Activated CD8-positive, alpha-beta memory T cell treated with anti-CD3 and anti-CD28 coated beads for 48 hours (primary cell): ENCODE results near the gene MEIS2.

Experiments used
- DNase-seq, 3 experiments: peaks; one replicate each; pipeline ENCODE4 v3.0.0-alpha.2; 2020; ENCODE audit warnings: low read depth in 2 of 3, low spot score in 2 of 3

Gene MEIS2

DNA sequence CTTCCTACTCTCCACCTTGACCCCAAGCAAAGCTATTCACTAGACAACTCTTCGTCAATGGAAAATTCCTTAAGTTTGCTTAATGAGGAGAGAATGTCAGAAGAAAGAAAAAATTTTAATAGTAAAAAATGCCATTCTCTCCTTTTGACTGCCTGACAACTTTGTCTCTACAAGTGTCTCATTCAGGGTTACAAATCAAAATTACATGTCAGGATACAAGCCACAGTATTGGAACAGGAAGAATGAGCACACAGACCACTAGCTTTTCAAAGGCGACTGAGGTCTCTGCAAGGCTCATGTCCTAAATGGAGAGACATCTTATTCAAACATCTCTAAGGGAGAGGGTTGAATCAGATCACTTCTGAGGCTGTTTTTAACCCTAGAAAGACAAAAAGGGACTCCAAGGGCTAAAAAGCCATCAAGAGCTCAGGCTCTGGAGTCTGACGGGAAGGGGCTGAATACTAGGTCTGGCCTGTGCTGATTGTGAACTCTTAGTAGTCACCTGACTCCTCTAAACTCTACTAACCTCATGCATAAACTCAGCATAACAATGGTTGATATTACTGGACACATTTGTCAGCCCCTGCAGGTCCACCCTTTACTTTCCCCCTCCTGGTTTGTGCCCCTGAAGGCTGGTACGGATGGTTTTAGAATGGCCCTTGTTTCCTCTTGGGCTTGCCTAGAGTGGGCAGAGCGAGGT is 12.8 kb upstream of the MEIS2 start:
- no peak for DNase-seq

DNA sequence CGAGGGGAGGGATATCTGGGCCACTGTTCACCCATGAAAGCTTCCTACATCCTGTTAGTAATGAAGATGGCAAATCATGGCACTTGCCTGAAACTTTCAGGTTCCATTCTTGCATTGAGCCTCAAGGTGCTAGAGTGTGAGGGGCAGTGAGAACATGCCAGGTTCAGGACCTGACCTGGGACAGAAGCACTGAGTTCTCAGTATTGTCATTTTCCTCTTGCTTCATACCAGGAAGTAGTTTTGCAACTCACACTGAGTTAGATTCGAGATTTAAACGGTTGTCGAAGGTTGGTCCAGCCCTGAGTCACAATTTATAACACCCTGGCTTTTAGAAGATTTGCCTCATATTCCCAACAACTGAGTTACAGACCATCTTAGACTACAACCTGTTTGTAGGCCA is 11.8 kb upstream of the MEIS2 start:
- DNase-seq: no peak

DNA sequence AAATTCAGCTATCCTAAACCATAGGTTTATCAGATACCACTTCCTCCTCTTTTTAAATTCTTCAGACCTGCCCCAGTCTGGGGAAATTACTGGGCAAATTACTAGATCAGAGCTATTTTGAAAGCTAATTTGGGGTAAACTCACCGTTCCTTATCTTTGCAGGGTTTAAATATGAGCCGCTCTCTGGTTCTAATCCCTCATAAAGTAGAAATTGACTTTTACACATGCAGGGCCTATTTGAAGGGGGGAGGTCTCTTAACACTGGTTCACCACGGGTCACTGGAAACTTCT is 11.0 kb upstream of the MEIS2 start:
- no peak for DNase-seq

DNA sequence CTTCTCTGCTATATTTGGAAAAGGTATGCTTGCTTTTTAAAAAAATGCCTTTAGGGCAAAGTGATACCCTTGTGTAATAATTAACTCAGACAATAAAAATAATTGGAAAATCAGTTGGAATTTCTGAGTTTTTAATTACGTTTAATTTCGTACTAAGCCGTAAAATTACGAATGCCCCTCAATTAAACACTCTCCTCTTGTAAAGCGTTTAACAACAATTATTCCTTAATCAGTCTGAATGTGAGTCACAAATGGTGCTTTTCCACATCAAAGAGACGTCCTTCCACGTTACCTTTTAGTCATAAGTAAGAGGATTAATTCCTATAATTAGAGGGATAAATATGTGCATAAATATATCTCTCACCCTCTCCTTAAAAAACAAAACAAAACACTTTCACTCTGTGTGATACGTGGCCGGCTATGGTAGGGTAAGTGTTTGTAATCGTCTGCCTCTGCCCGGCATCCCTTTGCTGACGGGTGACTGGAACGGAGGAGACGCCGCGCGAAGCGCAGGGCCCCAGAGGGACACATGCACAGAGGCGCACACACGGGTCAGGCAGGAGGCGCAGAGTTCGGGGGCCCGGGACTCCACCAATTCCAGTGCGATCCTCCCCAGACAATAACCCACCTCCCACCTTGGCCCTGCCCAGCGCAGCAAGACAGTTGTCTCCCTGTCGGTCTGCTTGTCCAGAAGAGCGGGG is 9.7 kb upstream of the MEIS2 start:
- DNase-seq: no peak

DNA sequence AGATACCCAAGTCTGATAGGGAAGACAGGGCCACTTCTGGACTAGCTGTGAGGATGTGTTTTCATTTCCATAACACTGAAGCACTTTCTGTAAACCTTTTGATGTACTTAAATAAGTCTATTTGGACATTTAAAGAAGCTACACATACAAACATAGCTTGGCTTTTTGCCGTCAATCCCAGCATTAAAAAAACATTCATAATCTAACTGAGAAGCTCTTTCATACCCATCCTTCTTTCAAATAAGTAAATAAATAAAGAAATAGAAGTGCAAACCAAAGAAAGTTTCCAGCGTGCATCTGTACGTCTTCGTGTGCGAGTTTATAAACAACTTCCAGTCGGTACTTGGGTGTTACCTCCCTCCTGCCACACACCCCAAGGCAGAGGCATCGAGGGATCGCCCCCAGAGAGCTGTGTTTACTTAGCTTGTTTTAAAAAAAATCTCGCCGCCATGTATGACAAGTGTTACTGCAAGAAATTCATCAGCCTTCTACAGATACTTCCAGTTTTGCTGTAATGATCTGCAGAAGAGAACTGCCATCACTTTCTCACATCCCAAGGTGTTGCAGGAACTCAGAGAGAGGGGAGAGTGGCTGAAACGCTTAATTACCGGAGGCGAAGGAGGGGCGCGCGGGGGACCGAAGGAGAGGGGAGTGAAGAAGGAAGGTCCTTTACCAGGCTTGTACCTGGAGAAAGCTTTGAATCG is 9.0 kb upstream of the MEIS2 start:
- DNase-seq: no peak

DNA sequence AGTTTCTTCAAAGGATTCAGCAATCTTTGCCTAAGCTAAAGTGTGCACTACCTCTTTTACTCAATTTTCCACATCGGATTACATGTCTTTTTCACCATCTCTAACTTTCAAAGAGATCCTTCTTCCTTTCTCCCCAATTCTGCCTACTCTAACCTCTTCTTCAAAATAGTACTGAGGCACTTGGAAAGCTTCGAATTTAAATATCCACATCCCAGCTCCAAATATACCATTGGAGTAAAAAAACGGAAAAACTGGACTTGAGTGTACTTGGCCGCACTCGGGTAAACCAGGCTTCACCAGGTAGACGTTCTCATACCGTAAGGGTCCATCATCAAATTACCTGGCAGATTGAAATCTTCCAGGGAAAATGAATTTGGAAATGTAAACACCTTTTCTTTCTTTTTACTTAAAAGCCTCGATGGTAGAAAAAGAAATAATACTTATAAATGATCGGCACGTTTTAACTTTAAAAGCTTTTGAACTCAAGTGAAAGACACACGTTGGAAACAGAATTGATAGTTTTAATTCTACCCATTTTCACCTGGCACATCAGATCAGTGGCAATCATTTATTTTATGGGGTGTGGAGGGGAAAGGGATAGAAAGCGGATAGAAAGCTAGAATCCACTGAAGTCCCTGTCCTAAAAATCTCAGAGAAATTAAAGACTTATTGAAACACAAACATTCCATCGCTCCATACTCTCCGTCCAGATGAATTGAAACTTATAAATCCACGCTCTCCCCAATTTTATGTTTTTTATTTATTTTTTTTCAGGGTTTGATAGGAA is 8.2 kb upstream of the MEIS2 start:
- DNase-seq: no peak

DNA sequence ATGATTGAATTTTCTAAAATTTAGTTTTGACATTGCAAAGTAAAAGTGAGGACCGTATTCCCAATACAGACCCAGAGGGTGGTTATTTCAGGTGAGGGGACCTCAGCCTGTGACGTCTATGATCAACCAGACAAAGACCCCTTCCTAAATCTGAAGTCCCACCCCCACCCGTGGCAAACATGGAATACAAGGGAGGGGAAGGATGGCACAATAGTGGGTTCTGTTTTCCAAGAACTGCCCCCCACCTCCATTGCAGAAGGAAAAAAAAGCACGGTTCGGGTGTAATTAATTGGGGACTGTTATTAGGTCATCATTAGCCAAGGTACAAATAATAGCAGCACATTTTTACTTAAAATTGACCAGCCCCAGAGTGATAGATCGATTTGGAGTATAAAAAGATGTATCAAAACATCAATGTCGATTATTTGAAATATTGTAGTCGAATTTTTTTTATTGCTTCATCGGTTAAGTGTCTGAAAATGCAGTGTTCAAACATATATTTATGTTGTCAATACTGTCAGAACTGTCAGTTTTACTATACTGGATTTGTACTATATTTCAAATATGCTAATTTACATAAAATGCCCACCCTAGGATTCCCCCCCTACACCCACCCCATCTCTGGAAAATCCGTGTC is 7.5 kb upstream of the MEIS2 start:
- DNase-seq: no peak

DNA sequence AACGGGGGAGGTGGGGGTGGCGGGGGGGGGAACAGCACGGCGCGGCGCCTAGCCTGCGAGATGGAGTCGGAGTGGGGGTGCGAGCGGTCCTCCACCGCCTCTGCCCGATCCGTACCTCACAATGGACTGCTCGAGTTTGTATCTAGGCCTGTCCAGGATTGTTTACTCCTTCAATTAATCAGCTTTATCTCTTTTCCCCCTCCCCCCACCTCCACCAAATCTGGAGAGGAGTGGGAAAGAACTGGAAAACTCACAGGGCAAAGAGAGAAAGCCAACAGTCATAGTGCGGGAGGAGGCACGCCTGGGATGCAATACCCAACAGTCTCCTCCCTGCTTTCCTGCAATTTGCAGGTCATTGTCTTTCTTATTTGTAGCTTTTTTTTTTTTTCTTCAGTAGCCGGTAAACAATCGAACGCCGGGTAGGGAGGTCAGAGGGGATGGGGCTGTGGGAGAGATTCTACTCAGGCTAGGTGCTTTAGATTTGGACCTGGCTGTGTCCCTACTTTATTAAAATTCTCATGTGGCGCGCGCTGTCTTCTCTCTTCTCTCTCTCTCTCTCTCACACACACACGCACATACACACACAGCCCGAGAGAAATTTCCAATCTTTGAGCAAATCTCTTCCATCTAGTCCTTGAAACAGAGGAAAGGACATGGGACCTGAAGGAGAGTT is 6.9 kb upstream of the MEIS2 start:
- no peak for DNase-seq

DNA sequence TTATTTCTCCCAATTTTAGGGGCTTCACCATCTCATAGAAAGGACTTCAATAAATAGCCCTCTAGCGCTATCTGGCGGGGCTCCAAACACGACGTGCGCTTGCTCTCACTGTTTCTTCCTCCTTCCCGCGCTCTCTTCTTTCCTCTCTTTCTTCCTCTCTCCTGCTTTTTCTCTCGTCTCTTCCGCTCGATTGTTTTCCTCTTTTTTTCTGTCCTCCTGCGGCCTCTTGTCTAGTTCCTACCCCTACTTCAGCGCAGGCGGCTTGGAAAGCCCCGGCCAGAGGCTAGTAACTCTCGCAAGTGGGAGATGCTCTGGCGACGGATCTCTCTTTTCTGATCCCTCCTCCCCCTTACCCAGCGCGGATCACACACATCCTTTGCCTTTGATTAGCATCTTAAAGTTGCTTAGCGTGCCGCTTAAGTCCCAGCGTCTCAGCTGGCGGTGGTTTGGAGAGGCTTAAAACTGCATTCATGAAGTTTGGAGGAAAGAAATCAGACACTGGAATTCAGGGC is 6.2 kb upstream of the MEIS2 start:
- DNase-seq: no peak

DNA sequence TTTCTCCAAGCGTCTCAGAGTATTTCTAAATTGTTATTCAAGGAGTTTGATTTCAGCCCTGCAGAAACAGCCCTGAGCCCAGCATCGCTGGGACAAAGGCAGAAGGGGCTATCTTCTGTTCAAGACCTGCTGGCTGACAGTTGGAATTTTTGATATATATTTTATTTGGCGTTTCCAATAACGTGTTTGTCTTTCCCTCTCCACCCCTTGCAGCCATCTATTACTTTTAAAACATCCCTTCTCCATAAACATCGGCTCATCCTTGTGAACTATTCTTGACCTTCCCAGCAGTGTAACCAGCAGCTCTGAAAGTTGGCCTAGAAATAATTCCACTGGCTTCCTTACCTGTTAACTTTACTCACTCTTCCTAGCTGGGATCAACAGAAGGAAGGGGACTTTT is 5.5 kb upstream of the MEIS2 start:
- no peak for DNase-seq

DNA sequence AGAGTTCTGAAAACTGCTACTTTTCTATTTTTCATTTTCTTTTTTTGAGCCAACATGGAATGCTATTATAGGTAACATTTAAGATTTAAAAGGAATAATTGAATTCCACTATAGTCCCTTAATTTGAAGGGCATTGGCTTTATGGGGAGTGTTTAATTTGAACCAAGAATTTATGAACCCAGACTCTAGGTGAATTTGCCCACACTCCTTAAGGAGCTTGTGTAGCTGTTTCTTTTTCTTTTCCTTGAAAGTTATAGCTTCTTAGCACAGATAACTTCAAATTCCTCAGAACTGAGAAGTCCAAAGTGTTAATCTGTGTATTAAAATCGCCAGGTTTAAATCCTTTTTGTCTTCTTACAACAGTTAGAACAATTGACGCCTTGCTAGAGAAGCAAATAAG is 4.7 kb upstream of the MEIS2 start:
- no peak for DNase-seq

DNA sequence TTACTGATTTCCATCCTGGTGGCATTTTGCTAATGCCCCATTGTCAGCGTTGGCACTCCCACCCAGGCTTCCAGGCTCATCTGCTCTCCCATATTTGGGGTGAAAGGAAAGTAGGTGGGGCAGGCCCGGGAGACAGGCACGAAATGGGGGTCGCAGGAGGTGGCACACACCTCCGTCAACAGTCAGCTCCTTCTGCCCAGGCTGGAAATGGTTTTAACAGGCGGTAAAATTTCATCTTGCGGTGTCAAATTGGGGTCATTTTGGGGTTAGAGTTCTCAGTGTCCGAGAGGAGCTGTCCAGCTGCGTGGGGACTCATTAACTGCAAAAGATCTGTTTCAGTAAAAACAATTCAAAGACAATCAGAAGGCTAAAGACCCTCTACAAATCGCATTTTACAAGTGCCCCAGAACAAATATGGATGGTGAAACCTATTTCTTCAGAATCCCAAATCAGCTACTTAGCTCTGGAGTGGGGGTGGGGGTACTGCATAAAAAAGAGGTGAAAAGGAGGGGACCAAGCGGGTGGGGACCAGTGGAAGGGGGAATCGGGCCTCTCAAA is 4.2 kb upstream of the MEIS2 start:
- DNase-seq: no peak

DNA sequence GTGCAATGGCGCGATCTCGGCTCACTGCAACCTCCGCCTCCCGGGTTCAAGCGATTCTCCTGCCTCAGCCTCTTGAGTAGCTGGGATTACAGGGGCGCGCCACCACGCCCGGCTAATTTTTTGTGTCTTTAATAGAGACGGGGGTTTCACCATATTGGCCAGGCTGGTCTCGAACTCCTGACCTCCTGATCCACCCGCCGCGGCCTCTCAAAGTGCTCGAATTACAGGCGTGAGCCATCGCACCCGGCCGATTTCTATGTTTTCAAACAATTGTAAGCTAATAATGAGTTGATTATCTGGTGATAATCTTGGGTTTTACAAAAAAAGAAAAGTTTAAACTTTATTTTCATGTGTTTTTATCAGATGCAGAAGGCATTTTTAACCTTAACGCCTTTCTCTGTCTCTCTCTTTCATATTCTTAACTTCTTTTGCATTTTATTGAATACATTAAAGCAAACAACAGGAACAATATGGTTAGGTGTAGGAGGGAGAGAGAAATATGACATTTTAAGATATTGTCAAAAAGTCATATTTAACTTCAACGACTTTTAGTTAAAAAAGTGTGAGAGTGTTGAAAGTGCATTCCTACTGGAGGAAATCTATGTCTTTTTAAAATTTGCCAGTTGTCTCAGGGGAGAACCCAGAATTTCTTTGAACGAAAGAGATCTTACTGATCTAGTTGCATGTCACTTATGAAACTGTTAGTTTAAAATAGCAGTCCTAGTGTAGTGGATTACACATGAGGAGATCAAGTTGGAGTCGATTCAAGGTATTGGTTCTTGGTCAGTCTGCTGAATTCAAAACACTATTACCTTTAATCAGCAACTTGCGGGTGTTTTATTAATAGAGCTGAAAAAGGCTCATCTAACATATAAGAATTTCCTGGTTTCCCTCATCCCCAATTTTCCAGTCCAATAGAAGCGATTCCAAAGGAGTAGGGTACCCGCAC is 3.4 kb upstream of the MEIS2 start:
- no peak for DNase-seq

DNA sequence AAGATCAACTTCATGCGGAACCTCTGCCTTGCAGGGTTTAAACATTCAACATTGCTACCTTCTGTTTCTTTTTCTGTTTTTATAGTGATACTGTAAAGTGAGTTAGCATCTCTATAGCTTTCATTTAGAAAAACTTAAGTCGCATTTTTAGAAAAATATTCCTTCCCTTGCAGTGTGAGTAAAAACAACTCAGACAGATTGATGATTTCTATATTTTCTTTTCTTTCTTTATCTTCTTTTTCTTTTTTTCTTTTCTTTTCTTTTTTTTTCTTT is 2.8 kb upstream of the MEIS2 start:
- DNase-seq: no peak

DNA sequence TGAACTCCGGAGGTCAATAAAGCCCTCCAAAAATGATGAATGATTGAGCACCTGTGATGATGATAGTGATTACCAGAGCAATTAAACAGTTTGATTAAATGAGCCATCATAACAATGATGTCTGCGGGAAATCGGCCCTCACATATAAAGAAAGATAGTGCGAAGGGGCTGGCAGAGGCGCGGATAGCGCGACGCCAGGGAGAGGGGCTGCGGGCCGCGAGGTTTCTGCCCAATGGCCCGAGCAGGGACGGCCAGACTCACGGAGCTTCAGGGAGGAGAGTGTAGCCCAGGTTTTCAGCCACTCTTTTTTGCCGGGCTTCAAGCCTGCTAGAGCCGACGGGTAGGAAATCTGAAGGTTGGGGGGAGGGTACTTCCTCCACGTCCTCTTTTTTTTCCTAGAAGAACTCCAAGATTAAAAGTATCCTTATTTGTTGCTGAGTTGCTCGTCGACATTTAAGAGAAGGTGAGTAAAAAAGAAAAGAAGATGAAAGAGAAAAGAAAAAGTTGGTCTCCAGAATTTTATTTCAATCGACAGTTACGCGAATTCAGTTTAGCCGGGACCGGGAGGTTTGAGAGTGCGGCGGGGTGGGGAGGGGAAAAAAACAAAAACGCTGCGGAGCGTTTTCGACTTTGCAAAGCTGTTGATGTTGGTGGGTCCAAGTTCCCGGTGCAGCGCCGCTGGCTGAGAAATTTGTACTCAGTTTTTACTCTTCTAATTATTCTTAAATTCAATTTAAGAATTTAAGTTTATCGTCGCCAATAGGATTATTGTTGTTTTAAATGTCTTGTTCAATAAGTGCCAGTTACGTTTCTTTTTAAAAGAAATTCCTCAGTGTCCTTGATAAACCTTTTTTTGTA is 2.2 kb upstream of the MEIS2 start:
- DNase-seq: no peak

DNA sequence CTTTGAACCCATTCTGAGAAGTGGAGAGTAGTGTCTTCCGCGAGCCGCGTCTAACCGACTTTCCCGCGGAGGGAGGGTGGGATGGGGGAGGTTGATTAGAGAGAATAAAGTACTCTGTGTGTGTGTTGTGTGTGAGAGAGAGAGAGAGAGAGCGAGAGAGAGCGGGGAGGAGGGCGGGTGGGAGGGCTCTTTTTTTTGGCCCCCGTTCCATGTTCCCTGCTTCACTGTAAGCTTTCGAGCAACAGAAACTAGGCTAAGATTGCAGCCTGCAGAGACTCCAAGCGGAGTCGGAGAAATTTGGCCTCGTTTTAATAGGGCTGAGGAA is 1.6 kb upstream of the MEIS2 start:
- no peak for DNase-seq

DNA sequence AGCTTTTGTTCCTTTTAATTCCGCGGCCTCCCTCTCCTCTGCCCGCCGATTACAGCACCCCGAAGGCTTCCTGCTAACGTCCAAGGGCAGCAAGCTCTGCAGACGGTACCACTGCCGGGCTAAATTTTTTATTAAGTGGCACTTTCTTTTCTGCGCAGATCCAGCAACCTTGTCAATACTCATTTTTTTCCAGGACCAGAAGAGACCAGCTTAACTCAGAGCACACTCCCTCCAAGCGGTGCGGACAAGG is 542 bp upstream of the MEIS2 start:
- no peak for DNase-seq

DNA sequence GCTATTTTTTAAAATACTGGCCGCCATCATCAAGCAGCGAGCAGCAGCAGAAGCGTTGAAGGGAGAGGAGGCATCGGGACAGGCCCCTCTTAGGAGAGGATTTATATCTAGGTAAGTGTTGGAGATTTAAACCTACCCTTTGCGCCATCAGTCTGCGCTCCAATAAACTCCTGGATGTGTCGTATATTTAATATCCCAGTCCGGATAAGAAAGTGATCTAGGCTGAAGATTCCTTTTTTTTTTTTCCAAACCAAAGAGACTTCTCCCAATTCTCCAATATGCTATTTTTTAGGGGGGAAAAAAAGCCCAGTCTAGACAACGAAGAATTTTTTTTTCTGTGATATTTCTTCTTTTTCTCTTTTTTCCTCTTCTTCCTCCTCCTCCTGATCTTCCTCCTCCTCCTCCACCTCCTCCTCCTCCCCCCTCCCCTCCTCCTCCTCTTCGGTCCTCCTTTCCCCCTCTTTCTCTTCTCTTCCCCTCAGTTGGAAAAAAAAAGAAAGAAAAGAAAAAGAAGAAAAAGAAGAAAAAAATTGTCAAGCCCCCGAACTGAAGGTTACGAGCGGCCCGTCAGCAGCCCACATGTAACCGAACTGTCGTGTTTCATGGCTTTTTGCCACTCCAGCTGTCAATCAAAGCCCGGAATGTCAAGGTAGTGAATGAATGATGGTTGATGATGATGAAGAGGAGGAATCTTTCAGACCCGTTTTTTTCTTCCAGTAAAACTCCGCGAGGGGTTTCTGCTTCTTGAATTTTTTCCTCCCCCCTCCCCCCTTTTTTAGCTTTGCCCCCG is 835 bp downstream of the MEIS2 start:
- DNase-seq: no peak
